Measurements from ENCODE around the gene SLC5A12.

Gene SLC5A12

DNA sequence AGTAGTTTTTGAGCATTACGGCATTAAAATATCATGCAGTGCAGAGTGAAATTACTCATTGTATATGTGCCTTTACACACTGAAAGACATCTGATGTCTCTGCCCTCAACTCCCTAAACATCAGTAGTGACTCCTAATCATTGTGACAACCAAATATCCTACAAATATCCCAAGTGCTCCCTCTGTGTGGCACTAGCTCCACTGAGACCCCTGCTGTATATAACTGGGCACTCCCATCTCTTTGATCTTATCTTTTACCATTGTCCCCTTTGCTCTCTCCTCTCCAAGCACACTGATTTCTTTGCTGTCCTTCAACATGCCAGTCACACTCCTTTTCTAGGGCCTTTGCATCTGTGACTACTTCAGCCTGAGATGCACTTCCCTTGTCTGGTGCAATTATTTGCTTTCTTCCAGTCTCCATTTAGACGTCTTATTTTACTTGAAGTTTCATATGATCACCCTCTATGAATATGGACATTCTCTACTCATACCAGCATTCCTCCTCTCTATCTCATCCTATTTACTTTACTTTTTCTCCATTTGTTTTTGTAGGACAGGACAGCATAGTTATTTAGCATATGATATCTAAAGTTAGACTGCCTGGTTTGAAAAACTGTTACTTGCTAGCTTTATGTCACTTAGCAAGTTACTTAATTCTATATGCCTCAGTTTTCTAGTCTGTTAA, 2.4 kb downstream of the SLC5A12 start:
- no peak for DNase-seq

DNA sequence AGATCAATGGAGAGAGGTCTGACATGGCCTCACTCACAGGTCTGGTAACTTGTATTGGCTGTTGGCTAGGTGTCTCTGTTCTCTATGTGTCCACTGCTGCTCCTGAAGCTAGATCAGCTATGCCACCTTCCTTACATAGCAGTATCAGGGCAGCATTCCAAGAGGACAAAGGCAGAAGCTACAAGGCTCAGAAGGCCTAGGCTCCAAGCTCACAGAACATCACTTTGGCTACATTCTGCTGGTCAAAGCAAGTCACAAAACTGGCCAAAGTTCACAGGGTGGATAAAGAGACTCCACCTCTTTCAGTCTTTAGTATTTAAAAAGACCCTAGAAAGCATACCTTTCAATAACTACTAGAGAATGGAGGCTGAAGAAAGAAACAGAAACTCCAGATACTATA, 4.1 kb downstream of the SLC5A12 start:
- no peak for DNase-seq

DNA sequence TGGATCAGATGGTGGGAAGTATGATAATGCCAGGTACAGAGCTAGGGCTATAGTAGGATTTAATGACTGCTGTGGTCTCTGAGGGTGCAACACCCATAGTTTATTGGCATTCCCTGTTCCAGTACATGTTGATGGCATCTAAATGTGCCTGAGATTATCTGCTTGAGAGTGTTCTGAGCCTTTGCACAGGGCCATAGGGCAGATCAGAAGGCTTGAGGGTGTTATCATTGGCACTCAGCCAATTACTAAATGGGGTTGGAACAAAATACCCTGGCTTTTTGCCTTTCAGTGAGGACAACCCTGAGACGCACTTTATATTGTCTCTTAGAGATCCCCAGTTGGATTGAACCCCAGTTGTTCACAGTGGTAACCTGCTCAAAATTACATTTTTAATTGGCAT, 6.7 kb downstream of the SLC5A12 start:
- no peak for DNase-seq

DNA sequence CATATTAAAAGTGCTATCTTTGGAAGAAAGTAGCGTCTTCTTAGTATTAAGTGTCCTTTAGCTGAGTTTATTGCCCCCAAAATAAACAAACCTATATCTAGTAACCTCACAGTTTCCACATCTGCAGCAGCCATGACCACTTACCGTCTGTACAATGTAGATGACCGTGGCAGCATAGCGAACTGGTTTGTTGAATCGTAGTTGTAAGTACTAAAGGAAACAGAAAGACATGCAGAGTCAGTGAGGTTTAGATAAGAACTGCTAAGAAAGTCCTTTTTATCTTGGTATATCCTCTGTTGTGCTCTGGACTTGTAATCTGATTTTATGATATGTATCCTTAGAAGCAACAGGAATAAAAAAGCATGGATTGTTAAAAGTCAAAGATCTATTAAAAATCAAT, 9.4 kb downstream of the SLC5A12 start:
- no peak for DNase-seq

- no peak for DNase-seq
Measured at GRCh38 chr11:26710489-26710888, 11.4 kb downstream of the SLC5A12 start.

DNA sequence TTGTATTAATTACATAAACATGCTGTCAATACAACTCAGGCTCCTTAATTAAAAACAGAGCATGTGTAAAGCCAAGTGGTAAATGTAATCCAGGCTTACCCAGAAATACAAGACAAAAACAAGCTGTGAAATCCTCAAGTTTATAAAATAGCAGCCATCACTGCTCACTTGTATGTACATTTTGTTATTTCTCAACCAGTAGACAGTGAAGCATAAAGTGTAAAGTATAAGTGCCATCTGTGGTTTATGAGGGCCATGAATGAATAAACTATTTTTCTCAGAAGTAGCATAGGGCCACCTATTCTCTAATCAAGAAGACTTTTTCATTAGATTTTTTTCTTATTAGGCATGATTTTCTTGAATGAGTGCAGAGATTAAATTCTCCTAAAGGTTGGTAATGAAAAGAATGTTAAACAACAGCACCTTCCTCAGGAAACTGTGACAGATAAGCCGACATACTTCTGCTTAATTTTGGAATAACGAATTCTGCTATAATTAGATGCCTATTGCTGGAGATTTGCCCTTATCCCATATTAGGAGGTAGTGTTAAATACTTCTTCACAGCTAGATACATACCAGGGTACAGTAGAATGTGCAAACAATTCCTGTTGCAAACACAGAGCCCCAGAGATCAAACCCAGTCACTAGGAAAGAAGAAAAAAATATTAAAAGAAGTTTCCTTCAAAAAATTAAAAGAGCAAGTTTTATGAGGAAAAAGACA, 13.0 kb downstream of the SLC5A12 start:
- no peak for DNase-seq

DNA sequence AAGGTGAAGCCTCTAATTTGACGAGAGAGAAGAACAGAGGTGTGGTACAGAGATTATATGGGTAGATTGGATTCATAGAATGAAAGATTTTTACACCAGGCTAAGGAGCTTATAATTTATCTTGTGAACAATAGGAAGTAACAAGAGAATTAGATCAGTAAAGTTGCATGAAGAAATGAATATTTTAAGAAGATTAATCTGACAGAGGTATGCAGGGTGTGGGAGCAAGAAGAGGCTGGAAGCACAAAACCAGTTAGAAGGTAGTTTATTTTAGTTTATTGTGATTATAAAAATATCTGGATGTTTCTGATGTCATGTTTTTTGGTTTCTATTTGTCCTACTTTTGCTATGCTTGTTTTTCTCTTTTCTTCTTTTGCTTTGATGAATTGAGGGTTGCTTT, 15.7 kb downstream of the SLC5A12 start:
- no peak for DNase-seq

GRCh38 chr11:26704249-26704648, 17.6 kb downstream of the SLC5A12 start:
- DNase-seq, result no peak

- DNase-seq, result no peak
Measured at GRCh38 chr11:26703411-26704191, 18.3 kb downstream of the SLC5A12 start.

DNA sequence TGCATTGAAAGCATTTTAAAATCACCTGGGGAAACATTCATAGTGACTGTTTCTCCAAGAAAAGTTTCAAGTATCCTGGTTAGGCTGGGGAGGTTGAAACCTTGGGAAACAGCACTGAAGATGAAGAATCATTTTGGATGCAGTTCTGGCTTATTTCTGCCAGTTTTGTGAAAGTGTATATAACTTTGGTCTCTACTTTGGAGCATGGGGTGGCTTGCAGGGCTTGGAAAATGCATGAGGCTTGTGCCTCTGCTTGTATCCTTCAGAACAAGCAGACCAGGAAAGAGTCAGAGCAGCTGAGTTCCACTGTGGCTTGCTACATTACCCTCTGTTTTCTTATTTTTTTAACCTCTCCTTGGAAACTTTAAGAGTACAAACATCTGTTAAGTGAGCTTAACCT, 19.5 kb downstream of the SLC5A12 start:
- DNase-seq, result no peak

DNA sequence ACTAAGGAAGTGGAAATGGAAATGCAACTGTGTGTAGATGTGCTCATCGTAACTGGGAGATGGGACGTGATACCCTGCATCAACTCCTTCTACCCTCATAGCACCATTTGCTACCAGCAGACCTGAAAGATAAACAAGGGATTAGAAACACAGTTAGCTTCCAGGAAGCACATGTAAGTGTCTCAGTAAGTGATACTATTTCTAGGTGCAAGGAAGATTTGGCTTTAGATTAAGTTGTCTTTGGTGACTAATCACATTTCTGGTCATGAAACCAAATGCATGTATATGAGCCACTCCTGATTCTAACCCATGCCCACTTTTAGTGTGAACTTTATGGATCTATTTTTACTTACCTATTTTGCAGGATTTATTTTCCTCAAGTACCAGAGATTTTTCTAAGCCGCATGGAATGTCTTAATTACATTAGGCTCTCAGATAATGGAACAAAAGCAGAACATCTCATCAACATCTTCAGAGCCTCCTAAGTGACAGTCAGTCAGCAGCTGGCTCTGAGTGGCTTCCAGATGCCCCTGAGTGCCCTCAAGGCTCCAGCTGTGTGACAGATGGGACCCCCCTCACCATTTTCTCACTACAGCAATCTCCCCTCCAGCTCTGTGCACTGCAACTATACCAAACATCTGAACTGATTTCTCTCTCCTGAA, 21.2 kb downstream of the SLC5A12 start:
- no peak for DNase-seq

- no peak for DNase-seq
Measured at GRCh38 chr11:26698224-26698623, 23.6 kb downstream of the SLC5A12 start.

GRCh38 chr11:26696330-26696729, 25.5 kb downstream of the SLC5A12 start:
- peak; percentile 58 for DNase-seq

GRCh38 chr11:26688701-26689100, 33.2 kb downstream of the SLC5A12 start:
- no peak for DNase-seq

DNA sequence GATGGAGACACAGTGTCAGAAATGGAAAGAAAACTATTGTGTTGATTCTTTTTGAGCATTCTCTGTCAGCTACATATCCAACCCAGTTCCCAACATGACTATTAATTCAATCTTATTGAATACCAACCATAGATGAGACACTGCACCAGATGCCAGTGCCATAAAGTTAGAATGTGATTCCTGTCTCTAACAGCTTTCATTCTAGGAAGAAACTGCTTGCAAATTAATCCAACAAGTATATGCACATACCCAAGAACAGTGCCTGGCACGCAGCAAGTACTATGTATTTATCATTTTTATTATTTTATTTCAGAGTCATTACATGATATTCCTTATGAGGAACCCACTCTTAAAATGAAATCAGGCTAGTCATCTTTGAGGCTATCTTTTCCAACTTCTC, 34.5 kb downstream of the SLC5A12 start:
- DNase-seq, result no peak

DNA sequence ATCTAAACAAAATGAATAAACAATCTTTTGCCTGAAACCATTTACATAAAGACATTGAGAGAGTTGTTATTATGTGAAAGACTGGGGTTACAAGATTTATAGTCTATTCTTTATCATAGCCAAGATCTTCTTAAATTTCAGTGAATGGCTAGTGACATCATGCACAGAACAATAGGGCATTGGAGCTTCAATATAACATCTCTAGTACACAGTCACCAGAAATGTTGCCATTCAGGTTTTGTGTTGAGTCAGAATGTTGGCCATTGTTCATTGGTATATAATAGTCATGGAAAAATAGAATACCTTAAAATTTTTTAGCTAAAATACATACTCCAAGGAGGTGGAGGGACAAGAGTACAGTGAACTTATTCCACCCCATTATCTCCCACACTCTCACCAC, 44.3 kb downstream of the SLC5A12 start:
- no peak for DNase-seq

- DNase-seq, result no peak
Measured at GRCh38 chr11:26676641-26677040, 45.2 kb downstream of the SLC5A12 start.

DNA sequence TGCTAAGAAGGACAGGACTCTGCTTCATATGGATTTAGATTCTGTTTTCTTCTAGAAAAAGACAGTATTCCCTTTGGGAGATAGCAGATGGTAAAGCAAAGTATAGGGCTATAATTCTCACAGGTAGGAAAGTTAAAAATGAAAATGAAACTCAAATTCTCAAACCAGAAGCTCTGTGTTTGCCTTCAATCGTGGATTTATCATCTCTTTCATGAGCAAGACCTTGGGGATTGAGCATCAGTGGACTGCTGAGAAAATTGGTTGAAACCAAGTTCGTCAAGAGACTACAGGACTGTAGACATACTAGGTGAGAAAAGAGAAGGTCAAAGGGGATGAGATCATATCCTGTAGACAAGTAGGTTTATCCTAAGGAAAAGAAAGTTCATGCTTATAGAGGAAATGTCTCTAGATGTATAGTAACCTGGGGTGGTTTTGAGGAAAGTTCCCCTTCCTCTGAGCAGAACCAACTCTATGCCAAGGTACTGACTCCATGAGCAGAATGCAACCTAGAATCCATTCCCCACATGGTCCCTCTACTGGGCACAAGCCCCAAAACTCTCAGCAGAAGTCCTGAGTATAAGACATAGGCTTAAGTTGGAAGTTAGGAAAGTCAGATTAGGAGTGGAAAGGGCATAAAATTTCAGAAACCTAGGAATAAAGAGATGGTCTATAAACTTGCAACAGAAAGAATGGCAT, 46.5 kb downstream of the SLC5A12 start:
- no peak for DNase-seq

- DNase-seq, result no peak
Measured at GRCh38 chr11:26665946-26666345, 55.9 kb downstream of the SLC5A12 start.

DNA sequence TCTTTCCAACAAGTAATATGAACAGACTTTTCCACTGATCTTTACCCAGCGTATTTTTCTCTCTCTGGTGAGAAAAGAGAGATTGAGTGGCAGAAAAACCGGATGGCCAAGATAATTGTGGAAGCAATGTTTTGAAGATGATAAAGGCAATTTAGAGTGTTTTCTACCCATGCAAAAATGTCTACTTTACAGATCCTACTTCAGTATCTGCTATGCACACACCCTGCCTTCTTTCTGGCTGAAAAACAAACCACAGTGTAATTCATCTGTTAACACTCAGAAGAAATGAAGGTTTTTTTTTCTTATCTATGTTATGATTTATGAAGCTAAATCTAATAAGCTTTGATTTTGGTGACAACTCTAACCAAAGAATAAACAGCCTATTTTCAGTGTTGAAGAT, 56.8 kb downstream of the SLC5A12 start:
- no peak for DNase-seq

DNA sequence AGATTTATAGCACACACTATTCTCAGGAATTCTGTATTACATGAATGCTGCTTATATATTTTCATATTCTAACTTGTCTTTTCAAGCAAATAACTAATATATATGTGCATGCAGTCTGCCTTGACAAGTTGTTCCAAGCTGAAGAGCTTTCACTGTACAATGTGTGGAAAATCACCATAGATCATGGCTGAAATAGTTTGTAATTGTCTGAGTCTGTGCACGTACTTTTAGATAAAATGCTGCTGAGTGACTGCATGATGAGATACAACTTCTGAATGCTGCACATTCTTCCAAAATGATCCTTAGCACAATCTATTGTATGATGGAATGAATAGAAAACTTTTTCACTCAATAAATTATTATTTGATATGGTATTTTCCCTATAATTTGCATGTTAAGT, 58.9 kb downstream of the SLC5A12 start:
- DNase-seq, result no peak

- no peak for DNase-seq
Measured at GRCh38 chr11:26655287-26655686, 66.6 kb downstream of the SLC5A12 start.

- DNase-seq, result no peak
Measured at GRCh38 chr11:26651916-26652315, 69.9 kb downstream of the SLC5A12 start.

Data from NCI-H2081 treated with DMSO at 0.1 percent for 48 hours (cell line).